ENCODE measurements around the gene SYK. TPM values are rescaled to one million over a fixed set of nuclear protein-coding genes. Genes with fewer than 3 reads are reported as not detected.
"Not testable (repeated sequence)": the region's sequence is repeated elsewhere in the genome, so short reads cannot be mapped to it uniquely, and the experiment has no call there.

SYK gene
- total RNA-seq, 2 donors from 2014 or later = 4.5 to 43.6 TPM

- H3K27me3 ChIP-seq (replicated peaks; ENCODE audit: insufficient read depth) = no peaks in the 10 kb centered on the region
- no peak overlapping the region for H3K4me3 ChIP-seq
- no peak overlapping the region for H3K27ac ChIP-seq
- no peaks in the 10 kb centered on the region for H3K36me3 ChIP-seq
- no peaks in the 10 kb centered on the region for H3K9me3 ChIP-seq
- TF ChIP-seq POLR2AphosphoS5 (IDR thresholded peaks at IDR 0.05) = no peak
- TF ChIP-seq POLR2A (IDR thresholded peaks at IDR 0.05) = no peak
- TF ChIP-seq, protein P1, sequence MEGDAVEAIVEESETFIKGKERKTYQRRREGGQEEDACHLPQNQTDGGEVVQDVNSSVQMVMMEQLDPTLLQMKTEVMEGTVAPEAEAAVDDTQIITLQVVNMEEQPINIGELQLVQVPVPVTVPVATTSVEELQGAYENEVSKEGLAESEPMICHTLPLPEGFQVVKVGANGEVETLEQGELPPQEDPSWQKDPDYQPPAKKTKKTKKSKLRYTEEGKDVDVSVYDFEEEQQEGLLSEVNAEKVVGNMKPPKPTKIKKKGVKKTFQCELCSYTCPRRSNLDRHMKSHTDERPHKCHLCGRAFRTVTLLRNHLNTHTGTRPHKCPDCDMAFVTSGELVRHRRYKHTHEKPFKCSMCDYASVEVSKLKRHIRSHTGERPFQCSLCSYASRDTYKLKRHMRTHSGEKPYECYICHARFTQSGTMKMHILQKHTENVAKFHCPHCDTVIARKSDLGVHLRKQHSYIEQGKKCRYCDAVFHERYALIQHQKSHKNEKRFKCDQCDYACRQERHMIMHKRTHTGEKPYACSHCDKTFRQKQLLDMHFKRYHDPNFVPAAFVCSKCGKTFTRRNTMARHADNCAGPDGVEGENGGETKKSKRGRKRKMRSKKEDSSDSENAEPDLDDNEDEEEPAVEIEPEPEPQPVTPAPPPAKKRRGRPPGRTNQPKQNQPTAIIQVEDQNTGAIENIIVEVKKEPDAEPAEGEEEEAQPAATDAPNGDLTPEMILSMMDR (IDR thresholded peaks at IDR 0.05) = no peak
- intact Hi-C loops (cut with DNase I) = no loop called here
- no peaks in the 10 kb centered on the region for H3K4me1 ChIP-seq (replicated peaks)
- DNase-seq (ENCODE audit: low spot score) = no peak
- 61% methylated on average over 13 of the region's 13 CpGs for WGBS
These were observed 13.7 kb downstream of the SYK start for GRCh38 chr9:90815183-90815943.

DNA sequence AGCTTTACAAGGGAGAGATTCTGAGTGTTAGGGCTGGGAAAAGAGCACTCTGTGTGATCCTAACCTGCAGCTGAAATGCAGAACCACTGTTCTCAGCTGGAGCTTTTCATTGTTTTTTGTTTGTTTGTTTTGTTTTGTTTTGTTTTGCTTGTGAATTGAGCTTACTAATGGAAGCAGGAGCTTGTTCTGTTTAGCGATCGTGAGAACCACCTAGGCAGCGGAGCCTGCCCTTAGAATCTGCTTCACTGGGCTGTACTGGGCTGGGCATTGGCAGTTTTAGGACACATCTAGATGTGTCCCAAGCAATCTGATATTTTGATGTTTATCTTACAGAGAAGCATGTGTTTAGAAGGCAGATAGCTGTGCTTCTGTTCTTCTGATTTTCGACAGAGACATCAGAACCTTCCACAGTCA, 14.3 kb downstream of the SYK start:
- Histone ChIP-seq H3K9me3 (no peaks in the 10 kb centered on the region), H3K4me1 (replicated peaks) (no peaks in the 10 kb centered on the region), H3K27ac (no peak overlapping the region), H3K4me3 (no peak overlapping the region), H3K27me3 (replicated peaks; ENCODE audit: insufficient read depth) (no peaks in the 10 kb centered on the region), H3K36me3 (no peaks in the 10 kb centered on the region)
- 79% methylated on average over 4 of the region's 4 CpGs for WGBS
- intact Hi-C loops (cut with DNase I) = no loop called here
- TF ChIP-seq POLR2AphosphoS5 (IDR thresholded peaks at IDR 0.05) (no peak), POLR2A (IDR thresholded peaks at IDR 0.05) (no peak)
- TF ChIP-seq, protein P1 (IDR thresholded peaks at IDR 0.05) = no peak
- DNase-seq (ENCODE audit: low spot score) = no peak

DNA sequence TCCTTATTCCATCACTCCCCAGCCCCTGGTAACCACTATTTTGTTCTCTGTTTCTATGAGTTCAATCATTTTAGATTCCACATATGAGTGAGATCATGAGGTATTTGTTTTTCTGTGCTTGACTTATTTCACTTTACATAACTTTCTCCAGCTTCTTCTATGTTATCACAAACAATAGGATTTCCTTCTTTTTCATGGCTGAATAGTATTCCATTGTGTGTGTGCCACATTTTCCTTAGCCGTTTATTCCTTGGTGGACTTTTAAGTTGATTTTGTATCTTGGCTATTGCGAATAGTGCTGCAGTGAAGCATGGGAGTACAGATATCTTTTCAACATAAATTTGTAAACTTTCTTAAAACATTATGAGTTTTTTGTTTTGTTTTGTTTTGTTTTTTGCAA, 15.1 kb downstream of the SYK start:
- Histone ChIP-seq H3K27me3 (replicated peaks; ENCODE audit: insufficient read depth) (no peaks in the 10 kb centered on the region), H3K27ac (no peak overlapping the region), H3K4me3 (no peak overlapping the region), H3K9me3 (no peaks in the 10 kb centered on the region), H3K36me3 (no peaks in the 10 kb centered on the region), H3K4me1 (replicated peaks) (no peaks in the 10 kb centered on the region)
- DNase-seq (ENCODE audit: low spot score) = no peak
- 96% methylated on average over 2 of the region's 2 CpGs for WGBS
- TF ChIP-seq, protein P1 (IDR thresholded peaks at IDR 0.05) = no peak
- TF ChIP-seq POLR2AphosphoS5 (IDR thresholded peaks at IDR 0.05) (no peak), POLR2A (IDR thresholded peaks at IDR 0.05) (no peak)
- intact Hi-C loops (cut with DNase I) = no loop called here

- TF ChIP-seq POLR2A (IDR thresholded peaks at IDR 0.05) (no peak), POLR2AphosphoS5 (IDR thresholded peaks at IDR 0.05) (no peak)
- TF ChIP-seq, protein P1 (IDR thresholded peaks at IDR 0.05) = no peak
- Histone ChIP-seq H3K4me1 (replicated peaks) (no peaks in the 10 kb centered on the region), H3K4me3 (no peak overlapping the region), H3K36me3 (no peaks in the 10 kb centered on the region), H3K27ac (no peak overlapping the region), H3K9me3 (no peaks in the 10 kb centered on the region), H3K27me3 (replicated peaks; ENCODE audit: insufficient read depth) (no peaks in the 10 kb centered on the region)
- intact Hi-C loops (cut with DNase I) = no loop called here
- DNase-seq (ENCODE audit: low spot score) = no peak
- WGBS = 70% methylated on average over 6 of the region's 6 CpGs
These were observed 16.7 kb downstream of the SYK start for GRCh38 chr9:90818279-90818678.

- H3K4me1 ChIP-seq (replicated peaks); DNase-seq (ENCODE audit: low spot score); H3K36me3 ChIP-seq; intact Hi-C loops (cut with DNase I); H3K27me3 ChIP-seq (replicated peaks; ENCODE audit: insufficient read depth); H3K9me3 ChIP-seq; H3K27ac ChIP-seq; H3K4me3 ChIP-seq: not testable (repeated sequence)
- 91% methylated on average over 4 of the region's 4 CpGs for WGBS
These were observed 18.8 kb downstream of the SYK start for GRCh38 chr9:90820406-90820805.

GRCh38 chr9:90821236-90821635, 19.6 kb downstream of the SYK start:
- H3K27ac ChIP-seq; H3K4me1 ChIP-seq (replicated peaks); intact Hi-C loops (cut with DNase I); DNase-seq (ENCODE audit: low spot score); H3K4me3 ChIP-seq; H3K9me3 ChIP-seq; H3K27me3 ChIP-seq (replicated peaks; ENCODE audit: insufficient read depth); H3K36me3 ChIP-seq: not testable (repeated sequence)
- WGBS = 100% methylated on average over 1 of the region's 1 CpG
